Measurements from ENCODE around the gene PML.
"Not testable (repeated sequence)": the region's sequence is repeated elsewhere in the genome, so short reads cannot be mapped to it uniquely, and the experiment has no call there.

Gene PML

GRCh38 chr15:74053941-74054529 lies 59.5 kb downstream of the PML start:
- in situ Hi-C loops (cut with HindIII; ENCODE audit: low pct_ligation_motif_present, low sequenced_read_pairs) = no loop called here
- peak; percentile 77 for TF ChIP-seq CTCF (IDR thresholded peaks at IDR 0.05; ENCODE audit: low read depth, low read length, missing control alignments)
- Histone ChIP-seq H3K27me3 (replicated peaks) (no peaks in the 10 kb centered on the region), H3K4me3 (ENCODE audit: low read depth, low read length) (no peak overlapping the region), H3K36me3 (replicated peaks) (no peaks in the 10 kb centered on the region), H3K27ac (no peak overlapping the region)
- DNase-seq = peak; percentile 27

- Histone ChIP-seq H3K27ac (no peak overlapping the region), H3K4me3 (ENCODE audit: low read depth, low read length) (no peak overlapping the region), H3K27me3 (replicated peaks) (no peaks in the 10 kb centered on the region), H3K36me3 (replicated peaks) (no peaks in the 10 kb centered on the region)
- in situ Hi-C loops (cut with HindIII; ENCODE audit: low pct_ligation_motif_present, low sequenced_read_pairs) = no loop called here
- no peak for TF ChIP-seq CTCF (IDR thresholded peaks at IDR 0.05; ENCODE audit: low read depth, low read length, missing control alignments)
- DNase-seq = no peak
These were observed 61.3 kb downstream of the PML start for GRCh38 chr15:74055804-74056203.

- in situ Hi-C loops (cut with HindIII; ENCODE audit: low pct_ligation_motif_present, low sequenced_read_pairs); H3K36me3 ChIP-seq (replicated peaks); H3K27me3 ChIP-seq (replicated peaks): not testable (repeated sequence)
These were observed 61.8 kb downstream of the PML start for GRCh38 chr15:74056330-74056729.

DNA sequence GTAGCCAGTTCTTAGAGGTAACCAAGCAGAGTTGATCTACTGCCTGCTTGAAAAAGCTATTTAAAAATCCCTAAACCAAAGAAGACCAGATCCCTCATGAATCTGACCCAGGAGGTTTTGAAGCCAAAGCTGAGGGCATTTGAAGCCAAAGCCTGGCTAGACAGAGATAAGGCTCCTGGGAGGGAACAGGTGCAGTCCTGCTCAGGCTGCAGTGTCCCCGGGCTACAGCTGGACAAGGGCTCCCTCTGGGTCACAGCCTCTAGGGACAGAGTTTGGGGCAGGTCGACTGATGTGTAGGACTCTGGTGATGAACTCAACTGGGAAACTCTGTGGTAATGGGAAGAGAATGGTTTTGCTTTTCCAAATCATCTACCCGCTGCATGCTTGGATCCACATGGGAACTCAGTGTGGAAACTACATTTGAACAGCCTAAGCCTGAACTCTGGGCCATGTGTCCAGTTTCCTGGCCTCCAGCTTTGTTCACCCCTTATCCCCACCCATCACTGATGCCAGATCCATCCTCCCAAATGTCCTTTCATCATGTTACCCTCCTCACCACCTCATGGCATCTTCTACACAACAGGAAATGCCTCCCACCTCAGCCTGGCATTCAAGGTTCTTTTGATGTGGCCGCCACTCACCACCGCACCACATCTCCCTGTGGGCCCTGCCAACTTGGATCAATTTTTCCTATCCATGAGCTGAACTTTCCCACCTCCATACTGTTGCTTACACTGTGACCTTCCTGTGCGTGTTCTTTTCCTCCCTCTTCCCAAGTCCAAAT lies 64.7 kb downstream of the PML start:
- in situ Hi-C loops (cut with HindIII; ENCODE audit: low pct_ligation_motif_present, low sequenced_read_pairs); H3K4me3 ChIP-seq (ENCODE audit: low read depth, low read length); H3K27me3 ChIP-seq (replicated peaks); DNase-seq; H3K36me3 ChIP-seq (replicated peaks); H3K27ac ChIP-seq: not testable (repeated sequence)

More at GRCh38 chr15:74056330-74056729, 61.8 kb downstream of the PML start:
- H3K27ac ChIP-seq; DNase-seq; H3K4me3 ChIP-seq (ENCODE audit: low read depth, low read length): not testable (repeated sequence)

DNA sequence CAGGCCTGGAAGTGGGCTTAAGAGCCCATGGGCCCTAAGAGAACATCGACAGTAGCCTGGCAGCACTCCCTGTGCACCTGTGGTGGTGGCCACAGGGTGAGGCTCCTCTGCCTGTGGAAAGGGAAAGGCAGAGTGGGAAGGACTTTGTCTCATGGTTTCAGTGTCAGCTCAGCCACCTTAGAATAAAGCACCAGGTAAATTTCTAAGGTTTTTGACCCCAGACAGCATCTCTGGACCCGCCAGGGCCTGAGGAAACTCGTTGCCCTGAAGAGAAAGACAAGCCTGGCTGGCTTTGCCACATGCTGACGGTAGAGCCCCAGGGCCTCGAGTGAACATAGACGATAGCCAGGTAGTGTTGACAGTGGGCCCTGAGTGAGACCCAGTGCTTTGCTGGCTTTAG lies 65.7 kb downstream of the PML start:
- in situ Hi-C loops (cut with HindIII; ENCODE audit: low pct_ligation_motif_present, low sequenced_read_pairs) = no loop called here
- no peak for DNase-seq
- no peaks in the 10 kb centered on the region for H3K27me3 ChIP-seq (replicated peaks)
- TF ChIP-seq CTCF (IDR thresholded peaks at IDR 0.05; ENCODE audit: low read depth, low read length, missing control alignments) = no peak
- no peaks in the 10 kb centered on the region for H3K36me3 ChIP-seq (replicated peaks)
- no peak overlapping the region for H3K4me3 ChIP-seq (ENCODE audit: low read depth, low read length)
- H3K27ac ChIP-seq = no peak overlapping the region

- DNase-seq = no peak
- H3K27me3 ChIP-seq (replicated peaks) = no peaks in the 10 kb centered on the region
- in situ Hi-C loops (cut with HindIII; ENCODE audit: low pct_ligation_motif_present, low sequenced_read_pairs) = no loop called here
- no peaks in the 10 kb centered on the region for H3K36me3 ChIP-seq (replicated peaks)
- TF ChIP-seq CTCF (IDR thresholded peaks at IDR 0.05; ENCODE audit: low read depth, low read length, missing control alignments) = no peak
- no peak overlapping the region for H3K27ac ChIP-seq
- no peak overlapping the region for H3K4me3 ChIP-seq (ENCODE audit: low read depth, low read length)
These were observed 67.7 kb downstream of the PML start for GRCh38 chr15:74062236-74062635.

All from brain microvascular endothelial cell (primary cell).